Measurements from ENCODE around the gene HAX1.
A peak's percentile ranks its signal among the peaks of the same experiment; 100 is the strongest.
"Not testable (repeated sequence)": the region's sequence is repeated elsewhere in the genome, so short reads cannot be mapped to it uniquely, and the experiment has no call there.

HAX1 gene

GRCh38 chr1:154272217-154272998, at the start of gene HAX1:
HAX1 (plus strand) TSS chr1:154272629; CDS start chr1:154272724, 95 bp downstream.
- peak; percentile 94 to 96 for DNase-seq (ENCODE audit: low read depth in 2 of 2)

DNA sequence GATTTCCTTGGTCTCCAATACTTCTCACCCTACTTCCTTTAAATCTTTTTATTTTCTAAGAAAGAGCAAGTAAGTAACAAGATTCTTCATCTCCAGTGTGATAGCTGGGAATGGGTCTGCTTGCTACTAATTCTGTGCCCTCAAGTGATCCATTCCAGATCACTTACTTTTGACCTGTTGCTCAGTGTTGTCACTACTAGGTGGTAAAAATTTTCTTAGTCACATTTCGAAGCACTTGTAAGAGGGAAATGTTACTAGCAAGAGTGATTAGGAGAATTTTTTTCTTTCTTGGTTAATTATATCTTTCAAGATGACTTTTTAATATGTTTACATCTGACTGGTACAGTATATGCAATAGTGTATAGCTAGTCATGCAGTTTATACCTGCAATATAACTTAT, 49.5 kb upstream of the HAX1 start:
- DNase-seq (ENCODE audit: low read depth in 2 of 2), result no peak

- no peak for DNase-seq (ENCODE audit: low read depth in 2 of 2)
Measured at GRCh38 chr1:154223621-154224020, 48.8 kb upstream of the HAX1 start.

DNA sequence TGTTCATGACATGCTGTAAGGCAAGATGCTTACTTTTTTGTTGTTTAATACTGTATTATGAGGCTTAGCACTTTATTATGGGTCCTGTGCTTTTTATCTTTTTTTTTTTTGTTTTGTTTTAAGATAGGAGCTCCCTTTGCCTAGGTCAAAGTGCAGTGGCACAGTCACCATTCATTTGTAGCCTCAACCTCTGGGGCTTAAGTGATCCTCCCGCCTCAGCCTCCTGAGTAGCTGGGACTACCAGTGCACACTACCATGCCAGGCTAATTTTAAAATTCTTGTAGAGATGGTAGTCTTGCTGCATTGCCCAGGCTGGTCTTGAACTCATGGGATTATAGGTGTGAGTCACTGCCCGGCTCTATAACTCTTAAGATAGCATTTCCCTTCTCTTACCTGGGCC, 47.1 kb upstream of the HAX1 start:
- DNase-seq (ENCODE audit: low read depth in 2 of 2), result no peak

DNA sequence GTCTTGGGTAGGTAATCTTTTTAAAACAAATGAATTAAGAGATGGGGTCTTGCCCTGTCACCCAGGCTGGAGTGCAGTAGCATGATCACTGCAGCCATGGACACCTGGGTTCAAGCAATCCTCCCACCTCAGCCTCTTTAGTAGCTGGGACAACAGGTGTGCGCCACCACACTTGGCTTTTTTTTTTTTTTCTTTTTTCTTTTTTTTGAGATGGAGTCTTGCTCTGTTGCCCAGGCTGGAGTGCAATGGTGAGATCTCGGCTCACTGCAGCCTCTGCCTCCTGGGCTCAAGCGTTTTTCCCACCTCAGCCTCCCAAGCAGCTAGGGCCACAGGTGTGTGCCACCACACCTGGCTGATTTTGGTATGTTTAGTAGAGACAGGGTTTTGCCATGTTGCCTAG, 41.3 kb upstream of the HAX1 start:
- DNase-seq (ENCODE audit: low read depth in 2 of 2), result not testable (repeated sequence)

DNA sequence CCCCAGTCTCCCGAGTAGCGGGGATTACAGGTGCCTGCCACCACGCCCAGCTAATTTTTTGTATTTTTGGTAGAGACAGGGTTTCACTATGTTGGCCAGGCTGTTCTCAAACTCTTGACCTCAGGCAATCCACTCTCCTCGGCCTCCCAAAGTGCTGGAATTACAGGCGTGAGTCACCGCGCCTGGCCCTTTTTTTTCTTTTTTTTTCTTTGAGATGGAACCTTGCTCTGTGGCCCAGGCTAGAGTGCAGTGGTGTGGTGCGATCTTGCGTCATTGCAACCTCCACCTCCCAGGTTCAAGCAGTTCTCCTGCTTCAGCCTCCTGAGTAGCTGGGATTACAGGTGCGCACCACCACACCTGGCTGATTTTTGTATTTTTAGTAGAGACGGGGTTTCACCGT, 39.3 kb upstream of the HAX1 start:
- not testable (repeated sequence) for DNase-seq (ENCODE audit: low read depth in 2 of 2)

DNA sequence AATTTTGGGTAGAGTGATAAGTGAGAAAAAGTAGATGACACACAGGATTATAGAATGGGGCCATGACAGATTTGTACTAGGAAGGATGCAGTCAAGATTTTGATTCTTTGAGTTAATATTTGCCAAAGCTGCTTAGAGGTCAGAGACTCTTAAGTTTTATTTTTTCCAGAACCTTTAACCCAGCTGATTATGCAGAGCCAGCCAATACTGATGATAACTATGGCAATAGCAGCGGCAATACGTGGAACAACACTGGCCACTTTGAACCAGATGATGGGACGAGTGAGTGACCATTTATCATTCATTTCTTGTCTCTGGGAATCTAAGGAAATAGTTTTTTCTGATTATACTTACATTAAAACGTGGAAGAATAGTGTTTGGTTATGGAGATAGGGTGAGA, 35.6 kb upstream of the HAX1 start:
- no peak for DNase-seq (ENCODE audit: low read depth in 2 of 2)

DNA sequence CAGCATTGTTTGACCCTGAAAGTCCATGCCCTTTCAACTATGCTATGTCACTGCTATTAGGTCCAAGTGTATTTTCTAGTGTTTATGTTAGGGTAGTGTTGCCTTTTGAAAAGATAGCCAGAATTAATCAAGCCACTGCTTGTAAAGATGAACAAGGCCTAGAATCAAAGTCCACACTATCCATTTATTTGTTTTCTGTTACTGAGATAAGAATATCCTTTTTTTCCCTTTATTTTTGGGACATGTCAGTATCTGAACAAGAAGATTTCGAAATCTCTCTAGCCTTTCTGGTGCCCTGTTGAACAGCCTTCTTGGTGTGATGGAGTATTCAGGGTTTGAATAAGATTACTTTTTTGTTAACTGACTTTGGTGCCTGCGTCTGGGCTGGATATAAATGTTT, 35.0 kb upstream of the HAX1 start:
- no peak for DNase-seq (ENCODE audit: low read depth in 2 of 2)

GRCh38 chr1:154237880-154238506, 34.4 kb upstream of the HAX1 start:
- DNase-seq (ENCODE audit: low read depth in 2 of 2), result no peak

GRCh38 chr1:154239491-154239890, 32.9 kb upstream of the HAX1 start:
- DNase-seq (ENCODE audit: low read depth in 2 of 2), result no peak

DNA sequence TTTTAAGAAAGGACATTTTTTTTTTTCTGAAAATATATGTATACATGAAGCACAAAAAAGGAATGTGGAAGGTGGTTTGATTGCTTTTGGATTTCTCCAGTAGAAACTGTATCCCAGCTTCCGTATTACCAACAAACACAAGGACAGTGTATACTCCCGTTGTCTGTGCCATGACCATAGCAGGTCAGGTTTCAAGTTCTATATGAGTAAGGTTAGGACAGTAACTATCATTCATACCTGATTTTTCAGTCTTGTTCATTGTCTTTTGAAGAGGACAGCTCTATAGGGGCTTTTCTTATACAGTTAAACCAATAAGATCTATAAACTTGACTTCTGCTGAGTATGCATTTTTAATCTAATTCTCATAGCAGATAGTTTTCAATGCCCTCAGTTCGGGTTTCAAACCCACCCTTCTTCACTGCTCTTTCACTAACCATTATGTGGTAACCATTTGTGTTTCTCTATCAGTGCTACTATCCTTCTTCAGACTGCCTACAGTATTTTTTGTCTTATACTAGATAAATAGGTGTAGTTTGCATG, 32.1 kb upstream of the HAX1 start:
- DNase-seq (ENCODE audit: low read depth in 2 of 2), result no peak

DNA sequence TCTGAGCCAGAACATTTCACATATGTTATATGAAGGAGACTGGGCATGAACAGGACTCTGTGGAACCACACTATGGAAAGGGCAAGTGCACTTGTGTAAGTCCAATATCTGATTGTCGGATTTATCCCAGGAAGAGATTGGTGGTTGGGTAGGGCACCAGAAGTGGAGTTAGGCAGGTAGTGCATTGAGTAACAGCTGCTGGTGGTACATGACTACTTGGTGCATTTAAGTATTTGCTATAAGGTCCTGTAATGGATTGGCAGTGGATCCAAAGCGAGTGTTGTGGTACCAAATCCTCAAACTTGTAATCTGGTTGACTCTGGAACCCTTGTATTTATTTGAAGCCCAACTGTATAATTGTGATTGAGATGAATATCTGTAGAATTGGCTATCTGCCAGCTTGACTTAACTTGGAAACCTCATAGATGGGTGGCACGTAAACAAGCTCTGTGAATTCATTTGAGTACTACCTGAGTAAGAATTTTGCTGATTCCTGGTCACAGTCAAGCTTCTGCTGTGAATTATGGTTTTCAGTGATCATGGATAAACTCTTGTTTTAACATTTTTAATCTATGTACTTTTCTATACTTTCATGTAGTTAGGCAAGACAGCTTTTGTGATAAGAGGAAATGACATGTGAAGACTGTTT, 30.6 kb upstream of the HAX1 start:
- DNase-seq (ENCODE audit: low read depth in 2 of 2), result no peak

DNA sequence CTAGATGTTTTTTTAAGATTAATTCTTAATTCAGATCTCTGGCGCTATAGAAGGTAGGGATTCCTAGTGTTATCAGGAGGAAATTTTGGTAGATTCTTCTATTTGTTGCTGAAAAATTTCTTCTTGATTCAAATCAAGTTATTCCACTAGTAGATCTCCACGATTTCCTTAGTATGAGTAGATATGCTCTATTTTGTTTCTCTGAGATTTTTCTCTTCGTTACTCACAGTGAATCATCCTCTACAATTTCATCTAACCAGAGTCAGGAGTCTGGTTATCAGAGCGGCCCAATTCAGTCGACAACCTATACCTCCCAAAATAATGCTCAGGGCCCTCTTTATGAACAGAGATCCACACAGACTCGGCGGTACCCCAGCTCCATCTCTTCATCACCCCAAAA, 18.8 kb upstream of the HAX1 start:
- no peak for DNase-seq (ENCODE audit: low read depth in 2 of 2)

GRCh38 chr1:154256686-154257085, 15.7 kb upstream of the HAX1 start:
- no peak for DNase-seq (ENCODE audit: low read depth in 2 of 2)

DNA sequence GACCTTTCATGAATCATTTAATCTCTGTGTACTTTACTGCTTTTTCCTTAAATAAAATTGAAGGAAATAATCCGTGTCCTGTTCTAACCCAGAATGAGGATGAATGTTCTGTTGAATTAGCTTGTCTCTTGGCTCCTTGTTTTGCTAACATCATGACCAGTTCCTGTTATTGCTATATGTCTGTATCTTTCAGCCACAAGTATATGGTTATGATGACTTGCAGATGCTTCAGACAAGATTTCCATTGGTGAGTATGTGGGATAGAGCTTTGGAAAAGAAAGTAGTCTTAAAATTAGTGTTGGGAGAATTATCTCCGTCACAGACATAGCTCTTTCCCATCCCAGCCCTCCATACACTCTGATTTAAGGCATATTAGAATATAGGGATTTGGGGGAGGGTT, 13.6 kb upstream of the HAX1 start:
- DNase-seq (ENCODE audit: low read depth in 2 of 2), result no peak

DNA sequence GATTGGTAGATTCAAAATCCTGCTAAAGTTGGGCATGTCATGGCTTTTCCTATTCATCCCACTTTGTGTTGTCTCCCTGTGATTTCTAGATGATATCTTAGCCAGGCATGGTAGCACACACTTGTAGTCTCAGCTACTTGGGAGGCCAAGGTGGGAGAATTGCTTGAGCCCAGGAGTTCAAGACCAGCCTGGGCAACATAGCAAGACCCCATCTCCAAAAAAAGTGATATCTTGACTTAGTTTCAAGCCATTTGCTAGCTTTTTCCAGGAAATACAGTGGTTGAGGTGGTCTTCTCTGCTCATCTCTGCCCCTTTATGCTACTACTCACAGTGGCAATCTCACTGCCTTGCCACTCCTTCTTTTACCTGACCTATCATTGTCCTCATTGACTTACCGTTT, 12.3 kb upstream of the HAX1 start:
- DNase-seq (ENCODE audit: low read depth in 2 of 2), result no peak

DNA sequence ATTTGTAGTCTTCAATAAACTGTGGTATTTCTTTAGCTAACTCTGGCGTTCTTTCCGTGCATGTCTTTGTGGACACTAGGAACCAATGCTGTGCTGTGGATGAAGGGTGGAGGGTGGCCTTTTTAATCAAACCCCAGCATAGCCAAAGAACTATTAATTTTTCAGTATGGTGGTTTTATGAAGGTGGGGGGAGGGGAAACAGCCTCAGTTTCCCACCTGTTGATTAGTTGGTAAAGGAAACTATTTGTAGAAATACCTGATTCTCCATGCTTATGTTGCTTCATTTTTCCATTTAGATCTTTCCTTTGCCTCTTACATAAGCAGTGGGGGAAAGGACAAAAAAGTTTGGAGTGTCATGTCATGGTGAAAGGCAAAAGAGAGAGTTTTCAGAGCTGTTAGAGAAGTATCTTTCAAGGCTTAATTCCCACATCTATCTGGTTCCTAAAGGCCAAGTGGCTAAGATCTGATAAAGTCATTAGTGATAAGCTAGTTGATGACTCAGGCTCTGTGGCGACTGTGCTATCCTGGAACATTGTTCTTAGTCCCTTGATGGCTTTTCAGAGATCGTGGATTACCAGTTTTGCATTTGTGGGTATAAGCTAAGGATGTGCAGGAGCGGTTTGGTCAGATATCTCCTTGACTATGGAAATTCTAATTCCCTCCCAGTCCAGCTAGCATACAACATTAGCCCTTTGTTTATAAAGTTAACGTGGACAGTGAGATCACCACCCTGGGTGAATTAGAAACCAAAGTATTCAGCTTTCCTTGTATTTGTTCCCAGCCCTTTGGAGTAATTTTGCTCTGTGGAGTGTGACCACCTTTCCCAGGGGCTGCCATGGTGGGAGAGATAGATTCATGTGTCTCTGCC, 8.7 kb upstream of the HAX1 start:
- DNase-seq (ENCODE audit: low read depth in 2 of 2), result no peak

GRCh38 chr1:154264454-154264853, 8.0 kb upstream of the HAX1 start:
- DNase-seq (ENCODE audit: low read depth in 2 of 2), result no peak

GRCh38 chr1:154265586-154265985, 6.8 kb upstream of the HAX1 start:
- no peak for DNase-seq (ENCODE audit: low read depth in 2 of 2)

- no peak for DNase-seq (ENCODE audit: low read depth in 2 of 2)
Measured at GRCh38 chr1:154270833-154271232, 1.6 kb upstream of the HAX1 start.

DNA sequence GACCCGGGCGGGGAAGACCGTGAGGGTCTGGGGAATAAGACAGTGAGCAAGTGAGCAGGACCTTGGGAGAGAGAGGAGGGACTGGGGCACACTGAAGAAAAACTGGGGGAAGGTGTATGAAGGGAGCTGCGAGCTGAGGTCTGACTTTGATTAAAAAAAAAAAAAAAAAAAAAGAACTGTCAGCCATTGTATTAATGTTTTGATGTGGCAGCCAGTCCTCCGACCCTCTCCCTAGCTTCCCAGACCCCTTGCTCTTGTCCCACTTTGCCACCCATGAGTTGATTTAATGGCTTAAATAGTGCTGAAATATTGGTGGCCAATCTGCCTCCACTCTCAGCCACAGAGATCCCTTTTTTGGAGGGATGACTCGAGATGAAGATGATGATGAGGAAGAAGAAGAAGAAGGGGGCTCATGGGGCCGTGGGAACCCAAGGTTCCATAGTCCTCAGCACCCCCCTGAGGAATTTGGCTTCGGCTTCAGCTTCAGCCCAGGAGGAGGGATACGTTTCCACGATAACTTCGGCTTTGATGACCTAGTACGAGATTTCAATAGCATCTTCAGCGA, 652 bp downstream of the HAX1 start:
- DNase-seq (ENCODE audit: low read depth in 2 of 2), result no peak

- no peak for DNase-seq (ENCODE audit: low read depth in 2 of 2)
Measured at GRCh38 chr1:154276797-154277196, 4.4 kb downstream of the HAX1 start.

Measured in stimulated activated CD8-positive, alpha-beta memory T cell treated with anti-CD3 and anti-CD28 coated beads, Interleukin-7, amount 100 ng/mL, for 1 hour (primary cell).